OCI-LY1 (cell line): ENCODE results near the gene ZNF385D.
"Not testable (repeated sequence)": the region's sequence is repeated elsewhere in the genome, so short reads cannot be mapped to it uniquely, and the experiment has no call there.

ENCODE experiments used
- EZH2 ChIP-seq: fragments of 200-600 bp; sonication (generic), shearing (Covaris generic); IDR thresholded peaks from 2 replicates; pipeline ENCODE4 v1.8.0; 2017; ENCODE audit warnings: borderline replicate concordance, mixed run types, mild to moderate bottlenecking, antibody characterized with exemption, low read length, moderate library complexity, mixed read lengths
- TF ChIP-seq, protein P1 (sequence below): fragments of 200-600 bp; sonication (generic), shearing (Covaris generic); IDR thresholded peaks from 2 replicates; pipeline ENCODE4 v1.5.1; 2017; ENCODE audit warnings: mild to moderate bottlenecking, antibody characterized with exemption, low read length, moderate library complexity, mixed read lengths

DNA sequence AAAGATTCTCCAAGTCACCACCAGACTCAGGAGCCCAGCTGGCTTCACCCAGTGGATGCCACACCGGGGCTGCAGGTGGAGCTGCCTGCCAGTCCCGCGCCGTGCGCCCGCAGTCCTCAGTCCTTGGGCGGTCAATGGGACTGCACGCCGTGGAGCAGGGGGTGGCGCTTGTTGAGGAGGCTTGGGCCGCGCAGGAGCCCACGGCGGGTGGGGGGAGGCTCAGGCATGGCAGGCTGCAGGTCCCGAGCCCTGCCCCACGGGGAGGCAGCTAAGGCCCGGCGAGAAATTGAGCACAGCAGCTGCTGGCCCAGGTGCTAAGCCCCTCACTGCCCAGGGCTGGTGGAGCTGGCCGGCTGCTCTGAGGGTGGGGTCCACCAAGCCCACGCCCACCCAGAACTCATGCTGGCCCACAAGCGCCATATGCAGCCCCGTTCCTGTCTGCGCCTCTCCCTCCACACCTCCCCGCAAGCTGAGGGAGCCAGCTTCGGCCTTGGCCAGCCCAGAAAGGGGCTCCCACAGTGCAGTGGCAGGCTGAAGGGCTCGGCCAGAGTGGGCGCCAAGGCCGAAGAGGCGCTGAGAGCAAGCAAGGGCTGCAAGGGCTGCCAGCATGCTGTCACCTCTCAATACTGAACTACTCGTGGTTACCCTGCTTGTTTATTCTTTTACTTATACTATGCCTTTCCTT lies 363.7 kb downstream of the ZNF385D start:
- TF ChIP-seq, protein P1, sequence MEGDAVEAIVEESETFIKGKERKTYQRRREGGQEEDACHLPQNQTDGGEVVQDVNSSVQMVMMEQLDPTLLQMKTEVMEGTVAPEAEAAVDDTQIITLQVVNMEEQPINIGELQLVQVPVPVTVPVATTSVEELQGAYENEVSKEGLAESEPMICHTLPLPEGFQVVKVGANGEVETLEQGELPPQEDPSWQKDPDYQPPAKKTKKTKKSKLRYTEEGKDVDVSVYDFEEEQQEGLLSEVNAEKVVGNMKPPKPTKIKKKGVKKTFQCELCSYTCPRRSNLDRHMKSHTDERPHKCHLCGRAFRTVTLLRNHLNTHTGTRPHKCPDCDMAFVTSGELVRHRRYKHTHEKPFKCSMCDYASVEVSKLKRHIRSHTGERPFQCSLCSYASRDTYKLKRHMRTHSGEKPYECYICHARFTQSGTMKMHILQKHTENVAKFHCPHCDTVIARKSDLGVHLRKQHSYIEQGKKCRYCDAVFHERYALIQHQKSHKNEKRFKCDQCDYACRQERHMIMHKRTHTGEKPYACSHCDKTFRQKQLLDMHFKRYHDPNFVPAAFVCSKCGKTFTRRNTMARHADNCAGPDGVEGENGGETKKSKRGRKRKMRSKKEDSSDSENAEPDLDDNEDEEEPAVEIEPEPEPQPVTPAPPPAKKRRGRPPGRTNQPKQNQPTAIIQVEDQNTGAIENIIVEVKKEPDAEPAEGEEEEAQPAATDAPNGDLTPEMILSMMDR = not testable (repeated sequence)
- TF ChIP-seq EZH2 = not testable (repeated sequence)
